GM21447 (cell line): ENCODE measurements around the gene GTF3C5.
"Not testable (repeated sequence)": the region's sequence is repeated elsewhere in the genome, so short reads cannot be mapped to it uniquely, and the experiment has no call there.

ENCODE experiments used
- ATAC-seq: cut with Tn5 transposase; IDR thresholded peaks from one replicate; pipeline ENCODE4 v1.9.1; 2021; ENCODE audit not compliant: unreplicated experiment

GTF3C5 gene

DNA sequence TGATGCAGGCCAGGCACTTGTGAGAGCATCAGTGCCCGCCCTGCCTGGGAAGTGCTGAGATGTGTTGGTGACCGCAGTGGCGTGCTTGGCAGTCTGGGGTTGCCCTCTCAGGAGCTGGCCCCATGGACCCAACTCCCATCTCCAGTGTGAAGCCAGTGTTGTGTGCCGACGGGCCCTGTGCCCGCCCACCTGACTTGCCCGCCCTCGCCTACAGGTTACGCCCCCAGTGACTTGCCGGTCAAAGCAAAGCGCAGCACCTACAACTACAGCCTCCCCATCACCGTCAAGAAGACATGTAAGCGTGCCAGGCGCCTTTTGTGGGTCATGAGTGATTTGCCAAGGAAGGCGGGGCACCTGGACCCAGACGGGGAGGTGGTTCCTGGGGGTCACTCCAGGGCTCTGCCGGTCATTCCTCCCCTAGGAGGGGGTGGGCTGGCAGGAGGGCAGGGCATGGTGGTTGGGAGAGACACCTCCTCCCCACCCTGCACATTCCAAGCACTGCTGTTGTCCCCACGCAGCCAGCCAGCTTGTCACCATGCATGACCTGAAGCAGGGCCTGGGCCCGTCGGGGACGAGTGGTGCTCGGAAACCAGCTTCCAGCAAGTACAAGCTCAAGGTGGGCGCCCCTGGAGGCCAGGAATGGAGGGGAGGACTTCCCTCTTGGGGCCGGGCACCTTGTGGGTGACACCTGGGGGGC lies 23.5 kb downstream of the GTF3C5 start:
- no peak for ATAC-seq

GRCh38 chr9:133054966-133055365 lies 24.2 kb downstream of the GTF3C5 start:
- no peak for ATAC-seq

GRCh38 chr9:133055788-133056420 lies 25.1 kb downstream of the GTF3C5 start:
- no peak for ATAC-seq

- ATAC-seq = no peak
Measured at GRCh38 chr9:133056533-133056932, 25.7 kb downstream of the GTF3C5 start.

GRCh38 chr9:133057006-133057405 lies 26.2 kb downstream of the GTF3C5 start:
- no peak for ATAC-seq

GRCh38 chr9:133057553-133057952 lies 26.8 kb downstream of the GTF3C5 start:
- no peak for ATAC-seq

- no peak for ATAC-seq
Measured at GRCh38 chr9:133058071-133058470, 27.3 kb downstream of the GTF3C5 start.

- no peak for ATAC-seq
Measured at GRCh38 chr9:133058550-133059320, 27.9 kb downstream of the GTF3C5 start.

DNA sequence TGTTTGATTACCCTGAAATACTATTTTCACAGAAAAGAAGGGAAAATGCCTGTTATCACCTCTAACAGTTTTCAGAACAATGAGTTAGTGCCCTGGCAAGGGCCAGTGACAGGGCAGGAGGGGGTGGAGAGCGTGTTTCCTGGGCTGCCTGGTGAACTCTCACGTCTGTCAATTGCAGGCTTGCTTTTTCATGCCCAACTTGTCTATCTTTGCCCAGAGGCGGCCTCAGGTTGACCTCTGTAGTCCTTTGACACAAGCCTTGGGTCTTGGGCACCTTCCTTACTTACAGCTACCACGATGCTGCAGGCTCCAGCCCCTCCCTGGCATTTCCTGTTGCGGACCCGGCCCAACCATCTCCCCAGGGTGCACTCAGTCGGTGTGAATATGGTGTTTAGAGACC lies 28.8 kb downstream of the GTF3C5 start:
- ATAC-seq = no peak

- no peak for ATAC-seq
Measured at GRCh38 chr9:133060417-133060841, 29.6 kb downstream of the GTF3C5 start.

- not testable (repeated sequence) for ATAC-seq
Measured at GRCh38 chr9:133061019-133061763, 30.4 kb downstream of the GTF3C5 start.

DNA sequence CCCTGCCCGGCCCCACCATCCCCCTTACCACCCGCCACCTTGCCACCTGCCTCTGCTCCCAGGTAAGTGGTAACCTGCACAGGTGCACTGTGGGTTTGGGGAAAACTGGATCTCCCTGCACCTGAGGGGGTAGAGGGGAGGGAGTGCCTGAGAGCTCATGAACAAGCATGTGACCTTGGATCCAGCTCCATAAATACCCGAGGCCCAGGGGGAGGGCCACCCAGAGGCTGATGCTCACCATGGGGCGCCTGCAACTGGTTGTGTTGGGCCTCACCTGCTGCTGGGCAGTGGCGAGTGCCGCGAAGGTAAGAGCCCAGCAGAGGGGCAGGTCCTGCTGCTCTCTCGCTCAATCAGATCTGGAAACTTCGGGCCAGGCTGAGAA lies 31.0 kb downstream of the GTF3C5 start, which contains the start of gene CEL:
TSS of gene CEL (plus strand) at position 218 of the 382 bp plus-strand sequence. CDS start at position 240, 22 bp downstream.
- ATAC-seq = not testable (repeated sequence)

- ATAC-seq = not testable (repeated sequence)
Measured at GRCh38 chr9:133062569-133062968, 31.8 kb downstream of the GTF3C5 start.

GRCh38 chr9:133063159-133063499 lies 32.3 kb downstream of the GTF3C5 start:
- no peak for ATAC-seq

- no peak for ATAC-seq
Measured at GRCh38 chr9:133063500-133064231, 32.9 kb downstream of the GTF3C5 start.

DNA sequence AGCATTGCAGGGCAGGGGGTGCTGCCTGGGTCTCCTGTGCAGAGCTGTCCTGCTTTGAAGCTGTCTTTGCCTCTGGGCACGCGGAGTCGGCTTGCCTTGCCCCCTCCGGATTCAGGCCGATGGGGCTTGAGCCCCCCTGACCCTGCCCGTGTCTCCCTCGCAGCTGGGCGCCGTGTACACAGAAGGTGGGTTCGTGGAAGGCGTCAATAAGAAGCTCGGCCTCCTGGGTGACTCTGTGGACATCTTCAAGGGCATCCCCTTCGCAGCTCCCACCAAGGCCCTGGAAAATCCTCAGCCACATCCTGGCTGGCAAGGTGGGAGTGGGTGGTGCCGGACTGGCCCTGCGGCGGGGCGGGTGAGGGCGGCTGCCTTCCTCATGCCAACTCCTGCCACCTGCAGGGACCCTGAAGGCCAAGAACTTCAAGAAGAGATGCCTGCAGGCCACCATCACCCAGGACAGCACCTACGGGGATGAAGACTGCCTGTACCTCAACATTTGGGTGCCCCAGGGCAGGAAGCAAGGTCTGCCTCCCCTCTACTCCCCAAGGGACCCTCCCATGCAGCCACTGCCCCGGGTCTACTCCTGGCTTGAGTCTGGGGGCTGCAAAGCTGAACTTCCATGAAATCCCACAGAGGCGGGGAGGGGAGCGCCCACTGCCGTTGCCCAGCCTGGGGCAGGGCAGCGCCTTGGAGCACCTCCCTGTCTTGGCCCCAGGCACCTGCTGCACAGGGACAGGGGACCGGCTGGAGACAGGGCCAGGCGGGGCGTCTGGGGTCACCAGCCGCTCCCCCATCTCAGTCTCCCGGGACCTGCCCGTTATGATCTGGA lies 33.7 kb downstream of the GTF3C5 start:
- ATAC-seq = no peak

GRCh38 chr9:133065070-133065388 lies 34.2 kb downstream of the GTF3C5 start:
- ATAC-seq = no peak

DNA sequence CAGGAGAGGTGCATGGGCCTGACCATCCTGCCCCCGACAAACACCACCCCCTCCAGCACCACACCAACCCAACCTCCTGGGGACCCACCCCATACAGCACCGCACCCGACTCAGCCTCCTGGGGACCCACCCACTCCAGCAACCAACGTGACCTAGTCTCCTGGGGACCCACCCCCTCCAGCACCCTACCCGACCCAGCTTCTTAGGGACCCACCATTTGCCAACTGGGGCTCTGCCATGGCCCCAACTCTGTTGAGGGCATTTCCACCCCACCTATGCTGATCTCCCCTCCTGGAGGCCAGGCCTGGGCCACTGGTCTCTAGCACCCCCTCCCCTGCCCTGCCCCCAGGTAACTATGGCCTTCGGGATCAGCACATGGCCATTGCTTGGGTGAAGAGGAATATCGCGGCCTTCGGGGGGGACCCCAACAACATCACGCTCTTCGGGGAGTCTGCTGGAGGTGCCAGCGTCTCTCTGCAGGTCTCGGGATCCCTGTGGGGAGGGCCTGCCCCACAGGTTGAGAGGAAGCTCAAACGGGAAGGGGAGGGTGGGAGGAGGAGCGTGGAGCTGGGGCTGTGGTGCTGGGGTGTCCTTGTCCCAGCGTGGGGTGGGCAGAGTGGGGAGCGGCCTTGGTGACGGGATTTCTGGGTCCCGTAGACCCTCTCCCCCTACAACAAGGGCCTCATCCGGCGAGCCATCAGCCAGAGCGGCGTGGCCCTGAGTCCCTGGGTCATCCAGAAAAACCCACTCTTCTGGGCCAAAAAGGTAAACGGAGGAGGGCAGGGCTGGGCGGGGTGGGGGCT lies 35.6 kb downstream of the GTF3C5 start:
- ATAC-seq = no peak

GRCh38 chr9:133067006-133067405 lies 36.2 kb downstream of the GTF3C5 start:
- no peak for ATAC-seq
